ENCODE measurements around the gene TREML1. TPM values are rescaled to one million over a fixed set of nuclear protein-coding genes. Genes with fewer than 3 reads are reported as not detected.

The TREML1 gene
- total and polyA plus RNA-seq, 2 of the 4 experiments (the other 2 are of a cell fraction): not detected

DNA sequence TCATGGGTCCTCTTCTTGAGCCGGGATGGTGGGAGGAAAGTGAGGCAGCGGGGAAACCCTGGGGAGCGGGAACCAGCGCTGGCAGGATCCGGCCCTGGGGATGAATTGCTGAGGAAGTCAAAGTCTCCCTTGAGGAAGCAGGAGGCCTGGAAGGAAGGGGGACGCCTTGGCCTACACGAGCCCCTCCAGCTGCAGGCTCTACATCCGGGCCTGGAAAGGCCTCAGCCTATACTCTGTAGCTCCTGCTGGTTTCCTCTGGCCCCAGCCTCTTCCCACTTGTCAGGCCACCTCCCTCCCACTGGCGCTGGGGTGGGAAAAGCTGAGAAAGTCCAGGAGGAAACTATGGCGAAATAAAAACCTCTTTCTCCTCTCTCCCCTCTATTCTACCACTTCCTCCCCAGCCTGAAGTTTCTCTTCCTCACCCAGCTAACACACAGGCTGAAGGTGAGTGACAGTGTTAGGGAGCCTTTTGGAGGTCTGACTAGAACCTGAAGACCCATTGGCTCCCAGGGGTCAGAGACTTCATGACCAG lies 31.9 kb upstream of the TREML1 start:
- H3K4me1 ChIP-seq (ENCODE audit: control insufficient read depth, insufficient read depth, low read length): no peaks in the 10 kb centered on the region
- H3K9me1 ChIP-seq (ENCODE audit: insufficient read depth, low read length): no peaks in the 10 kb centered on the region
- ChIA-PET CTCF (interaction anchor here (0.7 kb wide), 1 partner anchor 94 kb away, joined by 3 read pairs; no protein-coding TSS in a partner anchor), POLR2A (ENCODE audit: unreplicated experiment) (no interaction called here)
- H2AK9ac ChIP-seq (replicated peaks; ENCODE audit: low read depth, low read length, poor library complexity): no peak overlapping the region
- BruUV-seq (replicated peaks): no TSS peak
- in situ Hi-C loops (cut with MboI; ENCODE audit: low sequenced_read_pairs): loop anchor here (10.0 kb wide), 1 partner anchor 91 kb away; no protein-coding TSS in a partner anchor
- WGBS, 2 experiments (ENCODE audit: extremely low coverage in 2 of 2, insufficient read length in 1 of 2): no CpG with 5 or more reads among the region's 10 CpGs
- H3K79me1 ChIP-seq (ENCODE audit: low read depth in 1 of 2, low read length in 2 of 2): no peaks in the 10 kb centered on the region
- H3K23ac ChIP-seq (ENCODE audit: low read depth, low read length): no peak overlapping the region
- no peak overlapping the region for H3K4ac ChIP-seq (ENCODE audit: low read depth, low read length)
- H3K4me2 ChIP-seq (ENCODE audit: low read depth, low read length): no peak overlapping the region
- no peak for TF ChIP-seq NFE2L2 (IDR thresholded peaks at IDR 0.05; ENCODE audit: low read depth, low read length)
- no peak for TF ChIP-seq MAFK (IDR thresholded peaks at IDR 0.05; ENCODE audit: low read depth, low read length)
- no peak for TF ChIP-seq MAZ (IDR thresholded peaks at IDR 0.05; ENCODE audit: borderline replicate concordance, low read depth, low read length)
- no peak for TF ChIP-seq POLR2A (IDR thresholded peaks at IDR 0.05; ENCODE audit: low read depth, low read length)
- no peak for TF ChIP-seq RFX5 (IDR thresholded peaks at IDR 0.05; ENCODE audit: low read depth, low read length)
- no peak for TF ChIP-seq SMC3 (IDR thresholded peaks at IDR 0.05; ENCODE audit: low read depth, low read length)
- TF ChIP-seq USF2 (IDR thresholded peaks at IDR 0.05; ENCODE audit: low read depth, low read length): no peak
- TF ChIP-seq CHD1 (IDR thresholded peaks at IDR 0.05; ENCODE audit: low read depth, low read length): no peak
- TF ChIP-seq, protein P1, sequence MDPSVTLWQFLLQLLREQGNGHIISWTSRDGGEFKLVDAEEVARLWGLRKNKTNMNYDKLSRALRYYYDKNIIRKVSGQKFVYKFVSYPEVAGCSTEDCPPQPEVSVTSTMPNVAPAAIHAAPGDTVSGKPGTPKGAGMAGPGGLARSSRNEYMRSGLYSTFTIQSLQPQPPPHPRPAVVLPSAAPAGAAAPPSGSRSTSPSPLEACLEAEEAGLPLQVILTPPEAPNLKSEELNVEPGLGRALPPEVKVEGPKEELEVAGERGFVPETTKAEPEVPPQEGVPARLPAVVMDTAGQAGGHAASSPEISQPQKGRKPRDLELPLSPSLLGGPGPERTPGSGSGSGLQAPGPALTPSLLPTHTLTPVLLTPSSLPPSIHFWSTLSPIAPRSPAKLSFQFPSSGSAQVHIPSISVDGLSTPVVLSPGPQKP (IDR thresholded peaks at IDR 0.05; ENCODE audit: borderline replicate concordance, low read depth, low read length): no peak
- TF ChIP-seq FOS (IDR thresholded peaks at IDR 0.05; ENCODE audit: low read depth, low read length): no peak
- no peak for TF ChIP-seq MXI1 (IDR thresholded peaks at IDR 0.05; ENCODE audit: borderline replicate concordance, low read depth, low read length)
- TF ChIP-seq BHLHE40 (IDR thresholded peaks at IDR 0.05; ENCODE audit: low read depth, low read length): no peak
- TF ChIP-seq CTCF (conservative IDR thresholded peaks at IDR 0.05; ENCODE audit: low read depth, low read length): no peak
- no peak overlapping the region for H3K27ac ChIP-seq (ENCODE audit: insufficient read depth, low read length)
- H4K20me1 ChIP-seq (ENCODE audit: insufficient read depth, low read length): no peaks in the 10 kb centered on the region
- H3K9ac ChIP-seq (ENCODE audit: low read depth, low read length): no peak overlapping the region
- H2BK20ac ChIP-seq (ENCODE audit: low read depth, low read length): no peak overlapping the region
- no peak overlapping the region for H3K56ac ChIP-seq (ENCODE audit: extremely low read depth, insufficient read depth, low read length)
- no peak overlapping the region for H3K18ac ChIP-seq (ENCODE audit: low read depth, low read length)
- H4K91ac ChIP-seq (ENCODE audit: insufficient read depth, low read depth, low read length): no peak overlapping the region
- DNase-seq: no peak
- H3K27me3 ChIP-seq (ENCODE audit: control insufficient read depth, insufficient read depth, low read length): peaks cover 19% of the 10 kb centered on the region; the same call in 1 of the 2 replicates
- no peak overlapping the region for H2BK15ac ChIP-seq (ENCODE audit: low read depth, low read length)
- no peak overlapping the region for H2AFZ ChIP-seq (replicated peaks; ENCODE audit: low read length, poor library complexity)
- no peak overlapping the region for H2BK120ac ChIP-seq (ENCODE audit: low read depth, low read length)
- dilution Hi-C loops (cut with HindIII; ENCODE audit: low sequenced_read_pairs, unreplicated experiment): no loop called here
- no peaks in the 10 kb centered on the region for H3K36me3 ChIP-seq (ENCODE audit: control insufficient read depth, insufficient read depth, low read length)
- H2BK5ac ChIP-seq (ENCODE audit: low read depth, low read length, poor library complexity, severe bottlenecking): no peak overlapping the region
- H3K14ac ChIP-seq (replicated peaks; ENCODE audit: low read depth, low read length): no peak overlapping the region
- H4K8ac ChIP-seq (ENCODE audit: low read depth in 2 of 2, low read length in 2 of 2): no peak overlapping the region
- intact Hi-C loops (cut with micrococcal nuclease): no loop called here
- H4K5ac ChIP-seq (ENCODE audit: low read depth, low read length): no peak overlapping the region
- H3K4me3 ChIP-seq (ENCODE audit: insufficient read depth, low read depth, low read length): no peak overlapping the region
- H3K9me3 ChIP-seq (ENCODE audit: control insufficient read depth, insufficient read depth, low read length): peaks cover 3% of the 10 kb centered on the region
- no peak overlapping the region for H2AK5ac ChIP-seq (ENCODE audit: low read depth, low read length)
- ATAC-seq (ENCODE audit: low read depth): no peak

All from IMR-90 (cell line).